Neuron (in vitro differentiated cells): ENCODE measurements around the gene ZNF124.
"Not testable (repeated sequence)": the region's sequence is repeated elsewhere in the genome, so short reads cannot be mapped to it uniquely, and the experiment has no call there.

ENCODE experiments used
- H2AFZ ChIP-seq: one replicate; pipeline ENCODE4 v1.6.1; 2013; ENCODE audit warnings: low read depth, mild to moderate bottlenecking, inconsistent platforms, low read length, moderate library complexity
- H3K27me3 ChIP-seq: one replicate; pipeline ENCODE4 v1.6.1; 2013; ENCODE audit warnings: low read length; ENCODE audit not compliant: insufficient read depth
- H3K36me3 ChIP-seq: one replicate; pipeline ENCODE4 v1.6.1; 2013; ENCODE audit warnings: low read length; ENCODE audit not compliant: insufficient read depth
- H3K4me1 ChIP-seq: one replicate; pipeline ENCODE4 v1.6.1; 2013; ENCODE audit warnings: low read length; ENCODE audit not compliant: insufficient read depth
- H3K4me3 ChIP-seq: 2 replicates; pipeline ENCODE4 v1.5.1; 2013; ENCODE audit warnings: mild to moderate bottlenecking, low read length, moderate library complexity
- H3K9me3 ChIP-seq: one replicate; pipeline ENCODE4 v1.6.1; 2013; ENCODE audit warnings: low read length

ZNF124 gene

GRCh38 chr1:247193958-247194357, 22.1 kb upstream of the ZNF124 start:
- no peaks in the 10 kb centered on the region for H3K27me3 ChIP-seq
- no peak overlapping the region for H3K4me3 ChIP-seq
- peaks cover 26% of the 10 kb centered on the region for H3K9me3 ChIP-seq

DNA sequence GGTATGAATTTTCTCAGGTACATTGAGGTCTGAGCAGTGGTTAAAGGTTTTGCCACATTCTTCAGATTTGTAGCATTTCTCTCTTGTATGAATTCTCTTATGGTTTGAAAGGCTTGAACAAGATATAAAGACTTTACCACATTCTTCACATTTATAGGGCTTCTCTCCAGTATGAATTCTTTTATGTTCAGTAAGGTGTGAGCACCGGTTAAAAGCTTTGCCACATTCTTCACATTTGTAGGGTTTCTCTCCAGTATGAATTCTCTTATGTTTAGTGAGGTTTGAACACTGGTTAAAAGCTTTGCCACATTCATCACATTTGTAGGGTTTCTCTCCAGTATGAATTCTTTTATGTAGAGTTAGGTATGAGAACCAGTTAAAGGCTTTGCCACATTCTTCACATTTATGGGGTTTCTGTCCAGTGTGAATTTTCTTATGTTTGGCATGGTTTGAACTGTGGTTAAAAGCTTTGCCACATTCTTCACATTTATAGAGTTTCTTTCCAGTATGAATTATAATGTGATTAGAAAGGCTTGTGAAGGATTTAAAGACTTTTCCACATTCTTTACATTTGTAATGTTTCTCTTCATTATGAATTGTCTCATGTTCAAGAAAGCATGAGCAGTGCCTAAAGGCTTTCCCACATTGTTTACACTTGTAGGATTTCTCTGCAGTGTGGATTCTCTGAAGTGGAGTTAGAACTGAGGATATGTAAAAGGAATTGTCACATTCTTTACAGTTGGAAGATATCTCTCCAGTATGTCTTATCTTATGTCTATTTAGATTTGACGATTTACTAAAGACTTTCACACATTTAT, 18.4 kb upstream of the ZNF124 start:
- no peak overlapping the region for H2AFZ ChIP-seq
- no peaks in the 10 kb centered on the region for H3K4me1 ChIP-seq
- peaks cover 23% of the 10 kb centered on the region for H3K36me3 ChIP-seq
- H3K9me3 ChIP-seq = peaks cover 22% of the 10 kb centered on the region
- H3K27me3 ChIP-seq = no peaks in the 10 kb centered on the region
- no peak overlapping the region for H3K4me3 ChIP-seq

More at GRCh38 chr1:247193958-247194357, 22.1 kb upstream of the ZNF124 start:
- Histone ChIP-seq H3K36me3 (peaks cover 50% of the 10 kb centered on the region), H2AFZ (no peak overlapping the region), H3K4me1 (no peaks in the 10 kb centered on the region)

DNA sequence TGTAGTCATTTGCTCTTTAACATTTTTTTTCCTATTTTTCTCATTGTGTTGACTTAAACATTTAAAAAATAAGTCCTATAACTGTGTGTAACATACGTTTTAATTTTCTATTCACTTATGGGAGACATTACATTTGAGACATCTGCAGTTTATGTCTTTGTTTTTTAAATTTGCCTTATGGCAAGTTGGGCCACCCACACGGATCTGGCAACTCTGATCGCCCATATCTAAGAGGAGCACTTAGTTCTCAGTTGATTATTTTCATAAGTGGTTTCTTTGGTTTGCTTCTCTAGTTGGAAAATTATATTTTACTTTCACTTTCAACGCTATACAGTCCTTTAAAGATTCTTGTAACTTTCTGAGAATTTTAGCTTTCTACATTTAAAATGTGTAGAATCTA, 13.8 kb upstream of the ZNF124 start:
- H3K36me3 ChIP-seq = peaks cover 10% of the 10 kb centered on the region
- no peaks in the 10 kb centered on the region for H3K4me1 ChIP-seq
- H2AFZ ChIP-seq = no peak overlapping the region
- no peak overlapping the region for H3K4me3 ChIP-seq
- peaks cover 9% of the 10 kb centered on the region for H3K9me3 ChIP-seq
- no peaks in the 10 kb centered on the region for H3K27me3 ChIP-seq

GRCh38 chr1:247184254-247184653, 12.4 kb upstream of the ZNF124 start:
- H3K4me1 ChIP-seq = no peaks in the 10 kb centered on the region
- peaks cover 5% of the 10 kb centered on the region for H3K9me3 ChIP-seq
- H3K36me3 ChIP-seq = no peaks in the 10 kb centered on the region
- H2AFZ ChIP-seq = no peak overlapping the region
- no peaks in the 10 kb centered on the region for H3K27me3 ChIP-seq
- no peak overlapping the region for H3K4me3 ChIP-seq

GRCh38 chr1:247182994-247183393, 11.2 kb upstream of the ZNF124 start:
- Histone ChIP-seq H3K27me3 (no peaks in the 10 kb centered on the region), H3K4me3 (no peak overlapping the region), H3K9me3 (peaks cover 5% of the 10 kb centered on the region), H2AFZ (no peak overlapping the region), H3K36me3 (no peaks in the 10 kb centered on the region), H3K4me1 (no peaks in the 10 kb centered on the region)

DNA sequence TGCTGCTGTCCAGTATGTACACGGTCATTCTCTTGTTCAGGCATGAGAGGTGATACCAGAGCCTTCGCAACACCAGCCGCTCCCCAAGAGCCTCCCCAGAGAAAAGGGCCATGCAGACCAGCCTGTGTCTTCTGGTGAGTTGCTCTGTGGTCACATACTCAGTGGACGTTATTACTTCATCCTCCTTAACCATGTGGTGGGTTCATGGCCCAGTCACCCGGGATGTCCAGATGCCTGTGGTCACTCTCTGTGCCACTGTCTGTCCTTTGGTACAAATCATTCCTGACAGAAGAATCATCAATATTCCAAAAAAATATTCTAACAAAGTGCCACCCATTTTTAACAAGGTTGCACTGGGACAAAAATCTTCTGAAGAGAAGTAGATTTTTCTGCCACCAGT, 8.8 kb upstream of the ZNF124 start:
- no peaks in the 10 kb centered on the region for H3K36me3 ChIP-seq
- H2AFZ ChIP-seq = no peak overlapping the region
- no peaks in the 10 kb centered on the region for H3K4me1 ChIP-seq
- no peaks in the 10 kb centered on the region for H3K27me3 ChIP-seq
- H3K9me3 ChIP-seq = peaks cover 5% of the 10 kb centered on the region
- no peak overlapping the region for H3K4me3 ChIP-seq

- Histone ChIP-seq H3K4me3 (no peak overlapping the region), H3K27me3 (no peaks in the 10 kb centered on the region), H3K9me3 (peaks cover 5% of the 10 kb centered on the region), H3K4me1 (no peaks in the 10 kb centered on the region), H2AFZ (no peak overlapping the region), H3K36me3 (no peaks in the 10 kb centered on the region)
These were observed 5.9 kb upstream of the ZNF124 start for GRCh38 chr1:247177755-247178154.

DNA sequence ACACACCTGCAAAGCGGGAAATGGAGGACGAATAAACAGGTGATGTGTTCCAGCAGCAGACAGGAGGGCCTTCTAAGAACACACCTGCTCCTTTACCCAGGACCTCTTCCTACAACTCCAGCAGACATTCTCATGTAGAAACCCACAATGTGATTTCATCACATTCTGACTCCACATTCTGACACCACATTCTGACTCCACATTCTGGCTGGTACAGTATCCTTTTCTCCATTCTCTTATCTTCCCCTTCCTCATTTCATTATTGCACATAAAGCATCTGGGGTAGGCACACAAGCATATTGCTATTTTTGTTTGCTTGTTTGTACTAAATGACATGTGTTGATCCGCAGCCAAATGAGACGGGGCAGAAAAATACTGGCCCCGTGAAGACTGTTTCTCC, 3.6 kb upstream of the ZNF124 start:
- Histone ChIP-seq H3K4me1 (peaks cover 2% of the 10 kb centered on the region), H2AFZ (no peak overlapping the region), H3K4me3 (no peak overlapping the region), H3K27me3 (no peaks in the 10 kb centered on the region), H3K36me3 (no peaks in the 10 kb centered on the region), H3K9me3 (peaks cover 2% of the 10 kb centered on the region)

DNA sequence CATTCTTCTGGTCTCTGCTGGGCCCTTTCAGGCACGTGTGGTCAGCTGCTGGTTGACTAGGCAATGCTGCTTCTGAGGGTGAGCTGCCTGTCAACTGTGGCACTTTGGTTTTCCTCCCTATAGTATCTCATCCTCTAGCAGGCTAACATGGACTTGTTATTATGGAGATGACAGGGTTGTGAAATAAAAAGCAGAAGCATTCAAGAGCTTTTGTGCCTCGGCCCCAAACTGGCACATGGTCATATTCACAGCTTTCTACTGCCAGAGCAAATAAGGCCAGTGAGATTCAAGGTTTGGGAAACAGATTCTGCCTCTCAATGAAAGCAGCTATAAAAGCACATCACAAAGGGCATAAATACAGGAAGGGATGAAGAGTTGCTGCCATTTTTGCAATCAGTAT, 1.6 kb upstream of the ZNF124 start:
- peaks cover 2% of the 10 kb centered on the region for H3K4me1 ChIP-seq
- H2AFZ ChIP-seq = no peak overlapping the region
- H3K36me3 ChIP-seq = peaks cover 4% of the 10 kb centered on the region
- peaks cover 6% of the 10 kb centered on the region for H3K9me3 ChIP-seq
- no peaks in the 10 kb centered on the region for H3K27me3 ChIP-seq
- H3K4me3 ChIP-seq = no peak overlapping the region

- Histone ChIP-seq H2AFZ (no peak overlapping the region), H3K9me3 (peaks cover 8% of the 10 kb centered on the region), H3K4me1 (peaks cover 2% of the 10 kb centered on the region)
These were observed 1.2 kb upstream of the ZNF124 start for GRCh38 chr1:247172996-247173395.

DNA sequence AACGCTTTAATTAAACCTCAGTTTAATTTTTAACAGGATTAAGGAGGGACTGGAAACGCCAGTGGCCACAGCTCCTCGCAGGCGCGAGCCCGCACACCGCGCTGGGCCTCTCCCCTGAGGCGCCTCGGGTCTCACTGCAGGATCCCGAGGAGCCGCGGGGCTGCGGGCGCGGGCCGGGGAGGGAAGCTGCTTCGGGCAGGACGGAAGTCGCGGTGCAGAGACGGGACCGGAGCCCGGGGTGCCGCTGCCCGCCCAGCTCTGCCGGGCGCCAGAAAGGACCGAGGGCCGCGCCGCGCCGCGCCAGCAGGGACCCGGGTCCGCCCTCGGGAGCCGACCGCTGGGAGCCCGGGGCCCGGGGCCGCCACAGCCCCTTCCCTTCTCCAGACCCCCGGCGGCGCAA, 377 bp downstream of the ZNF124 start:
- not testable (repeated sequence) for H3K4me3 ChIP-seq, H2AFZ ChIP-seq, H3K36me3 ChIP-seq

More at GRCh38 chr1:247172996-247173395, 1.2 kb upstream of the ZNF124 start:
- no peak overlapping the region for H3K4me3 ChIP-seq
- no peaks in the 10 kb centered on the region for H3K27me3 ChIP-seq
- H3K36me3 ChIP-seq = peaks cover 4% of the 10 kb centered on the region

GRCh38 chr1:247165674-247166073, 6.1 kb downstream of the ZNF124 start:
- Histone ChIP-seq H3K27me3 (no peaks in the 10 kb centered on the region), H3K36me3 (peaks cover 9% of the 10 kb centered on the region), H3K4me3 (no peak overlapping the region), H3K4me1 (no peaks in the 10 kb centered on the region), H3K9me3 (peaks cover 28% of the 10 kb centered on the region), H2AFZ (no peak overlapping the region)

More for the DNA sequence above, 377 bp downstream of the ZNF124 start:
- not testable (repeated sequence) for H3K27me3 ChIP-seq, H3K4me1 ChIP-seq
- peaks cover 15% of the 10 kb centered on the region for H3K9me3 ChIP-seq

DNA sequence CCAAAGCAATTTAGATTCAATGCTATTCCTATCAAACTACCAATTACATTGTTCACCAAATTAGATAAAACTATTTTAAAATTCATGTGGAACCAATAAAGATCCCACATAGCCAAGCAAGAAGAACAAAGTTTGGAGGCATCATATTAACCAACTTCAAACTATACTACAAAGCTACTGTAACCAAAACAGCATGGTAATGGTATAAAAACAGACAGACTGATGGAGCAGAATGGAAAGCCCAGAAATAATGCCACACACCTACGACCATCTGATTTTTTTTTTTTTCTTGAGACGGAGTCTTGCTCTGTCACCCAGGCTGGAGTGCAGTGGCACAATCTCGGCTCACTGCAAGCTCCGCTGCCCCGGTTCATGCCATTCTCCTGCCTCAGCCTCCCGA, 7.1 kb downstream of the ZNF124 start:
- Histone ChIP-seq H3K27me3 (no peaks in the 10 kb centered on the region), H3K4me1 (no peaks in the 10 kb centered on the region), H3K9me3 (peaks cover 33% of the 10 kb centered on the region), H3K4me3 (no peak overlapping the region), H2AFZ (no peak overlapping the region), H3K36me3 (peaks cover 12% of the 10 kb centered on the region)

DNA sequence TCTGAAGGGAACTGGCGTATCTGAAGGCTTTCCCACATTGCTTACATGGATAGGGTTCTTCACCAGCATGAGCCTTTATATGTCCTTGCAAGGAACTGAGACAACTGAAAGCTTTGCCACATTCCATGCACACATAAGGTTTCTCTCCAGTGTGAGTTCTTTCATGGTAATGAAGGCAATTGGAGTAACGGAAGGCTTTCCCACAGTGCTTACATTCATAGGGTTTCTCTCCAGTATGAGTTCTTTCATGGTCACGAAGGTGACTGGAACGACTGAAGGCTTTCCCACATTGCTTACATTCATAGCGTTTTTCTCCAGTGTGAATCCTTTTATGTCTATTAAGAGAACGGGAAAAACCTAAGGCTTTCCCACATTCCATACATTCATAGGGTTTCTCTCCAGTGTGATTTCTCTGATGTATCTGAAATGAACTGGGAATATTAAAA, 15.0 kb downstream of the ZNF124 start:
- Histone ChIP-seq H3K4me3 (no peak overlapping the region), H3K4me1 (no peaks in the 10 kb centered on the region), H3K27me3 (no peaks in the 10 kb centered on the region), H3K36me3 (peaks cover 48% of the 10 kb centered on the region), H3K9me3 (peaks cover 61% of the 10 kb centered on the region), H2AFZ (no peak overlapping the region)
